ENCODE data around the gene KIF26B.
A peak's percentile ranks its signal among the peaks of the same experiment; 100 is the strongest.
"Not testable (repeated sequence)": the region's sequence is repeated elsewhere in the genome, so short reads cannot be mapped to it uniquely, and the experiment has no call there.

KIF26B gene

GRCh38 chr1:245319094-245319493 is 164.3 kb downstream of the KIF26B start:
- no peaks in the 10 kb centered on the region for H3K9me3 ChIP-seq (ENCODE audit: insufficient read depth, low read length)
- H3K27ac ChIP-seq (ENCODE audit: low read length): no peak overlapping the region
- TF ChIP-seq EZH2phosphoT487 (IDR thresholded peaks at IDR 0.05; ENCODE audit: low read depth): no peak
- TF ChIP-seq, protein P1, sequence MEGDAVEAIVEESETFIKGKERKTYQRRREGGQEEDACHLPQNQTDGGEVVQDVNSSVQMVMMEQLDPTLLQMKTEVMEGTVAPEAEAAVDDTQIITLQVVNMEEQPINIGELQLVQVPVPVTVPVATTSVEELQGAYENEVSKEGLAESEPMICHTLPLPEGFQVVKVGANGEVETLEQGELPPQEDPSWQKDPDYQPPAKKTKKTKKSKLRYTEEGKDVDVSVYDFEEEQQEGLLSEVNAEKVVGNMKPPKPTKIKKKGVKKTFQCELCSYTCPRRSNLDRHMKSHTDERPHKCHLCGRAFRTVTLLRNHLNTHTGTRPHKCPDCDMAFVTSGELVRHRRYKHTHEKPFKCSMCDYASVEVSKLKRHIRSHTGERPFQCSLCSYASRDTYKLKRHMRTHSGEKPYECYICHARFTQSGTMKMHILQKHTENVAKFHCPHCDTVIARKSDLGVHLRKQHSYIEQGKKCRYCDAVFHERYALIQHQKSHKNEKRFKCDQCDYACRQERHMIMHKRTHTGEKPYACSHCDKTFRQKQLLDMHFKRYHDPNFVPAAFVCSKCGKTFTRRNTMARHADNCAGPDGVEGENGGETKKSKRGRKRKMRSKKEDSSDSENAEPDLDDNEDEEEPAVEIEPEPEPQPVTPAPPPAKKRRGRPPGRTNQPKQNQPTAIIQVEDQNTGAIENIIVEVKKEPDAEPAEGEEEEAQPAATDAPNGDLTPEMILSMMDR (IDR thresholded peaks at IDR 0.05; ENCODE audit: low read depth, low read length): no peak
- H3K27me3 ChIP-seq (ENCODE audit: low read depth, low read length): peaks cover 38% of the 10 kb centered on the region
- no peaks in the 10 kb centered on the region for H3K79me2 ChIP-seq (ENCODE audit: low read length)
- H3K4me2 ChIP-seq (ENCODE audit: low read length): no peak overlapping the region
- H3K4me3 ChIP-seq (ENCODE audit: low read length): no peak overlapping the region
- no peak overlapping the region for H3K9ac ChIP-seq (ENCODE audit: low read length)
- no peaks in the 10 kb centered on the region for H4K20me1 ChIP-seq (ENCODE audit: insufficient read depth, low read length)
- no peak overlapping the region for H2AFZ ChIP-seq (ENCODE audit: low read depth, low read length)
- no peaks in the 10 kb centered on the region for H3K36me3 ChIP-seq (replicated peaks; ENCODE audit: low read depth, low read length)
- H3K4me1 ChIP-seq (ENCODE audit: low read length): no peaks in the 10 kb centered on the region

GRCh38 chr1:245322673-245323072 is 167.9 kb downstream of the KIF26B start:
- no peaks in the 10 kb centered on the region for H3K4me1 ChIP-seq (ENCODE audit: low read length)
- no peak overlapping the region for H3K27ac ChIP-seq (ENCODE audit: low read length)
- H3K9ac ChIP-seq (ENCODE audit: low read length): no peak overlapping the region
- H4K20me1 ChIP-seq (ENCODE audit: insufficient read depth, low read length): no peaks in the 10 kb centered on the region
- H3K27me3 ChIP-seq (ENCODE audit: low read depth, low read length): peaks cover 41% of the 10 kb centered on the region
- H2AFZ ChIP-seq (ENCODE audit: low read depth, low read length): no peak overlapping the region
- no peak overlapping the region for H3K4me2 ChIP-seq (ENCODE audit: low read length)
- no peaks in the 10 kb centered on the region for H3K79me2 ChIP-seq (ENCODE audit: low read length)
- TF ChIP-seq, protein P1 (IDR thresholded peaks at IDR 0.05; ENCODE audit: low read depth, low read length): peak; percentile 41
- TF ChIP-seq EZH2phosphoT487 (IDR thresholded peaks at IDR 0.05; ENCODE audit: low read depth): no peak
- no peaks in the 10 kb centered on the region for H3K36me3 ChIP-seq (replicated peaks; ENCODE audit: low read depth, low read length)
- H3K9me3 ChIP-seq (ENCODE audit: insufficient read depth, low read length): no peaks in the 10 kb centered on the region
- no peak overlapping the region for H3K4me3 ChIP-seq (ENCODE audit: low read length)

DNA sequence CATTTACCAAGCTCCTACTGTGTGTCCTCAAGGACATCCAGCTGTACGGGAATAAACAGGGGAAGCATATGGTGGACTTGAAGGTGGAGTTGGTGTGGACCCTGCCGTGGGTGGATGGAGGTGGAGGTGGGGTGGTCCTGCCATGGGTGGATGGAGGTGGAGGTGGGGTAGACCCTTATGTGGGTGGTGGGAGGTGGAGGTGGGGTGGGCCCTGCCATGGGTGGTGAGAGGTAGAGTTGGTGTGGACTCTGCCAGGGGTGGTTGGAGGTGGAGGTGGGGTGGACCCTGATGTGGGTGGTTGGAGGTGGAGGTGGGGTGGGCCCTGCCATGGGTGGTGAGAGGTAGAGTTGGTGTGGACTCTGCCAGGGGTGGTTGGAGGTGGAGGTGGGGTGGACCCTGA is 169.0 kb downstream of the KIF26B start:
- not testable (repeated sequence) for H3K27ac ChIP-seq (ENCODE audit: low read length); H3K4me2 ChIP-seq (ENCODE audit: low read length); H3K4me1 ChIP-seq (ENCODE audit: low read length); H2AFZ ChIP-seq (ENCODE audit: low read depth, low read length); H4K20me1 ChIP-seq (ENCODE audit: insufficient read depth, low read length); H3K9ac ChIP-seq (ENCODE audit: low read length); H3K4me3 ChIP-seq (ENCODE audit: low read length); H3K79me2 ChIP-seq (ENCODE audit: low read length); H3K9me3 ChIP-seq (ENCODE audit: insufficient read depth, low read length); H3K36me3 ChIP-seq (replicated peaks; ENCODE audit: low read depth, low read length)
- peaks cover 31% of the 10 kb centered on the region for H3K27me3 ChIP-seq (ENCODE audit: low read depth, low read length)

DNA sequence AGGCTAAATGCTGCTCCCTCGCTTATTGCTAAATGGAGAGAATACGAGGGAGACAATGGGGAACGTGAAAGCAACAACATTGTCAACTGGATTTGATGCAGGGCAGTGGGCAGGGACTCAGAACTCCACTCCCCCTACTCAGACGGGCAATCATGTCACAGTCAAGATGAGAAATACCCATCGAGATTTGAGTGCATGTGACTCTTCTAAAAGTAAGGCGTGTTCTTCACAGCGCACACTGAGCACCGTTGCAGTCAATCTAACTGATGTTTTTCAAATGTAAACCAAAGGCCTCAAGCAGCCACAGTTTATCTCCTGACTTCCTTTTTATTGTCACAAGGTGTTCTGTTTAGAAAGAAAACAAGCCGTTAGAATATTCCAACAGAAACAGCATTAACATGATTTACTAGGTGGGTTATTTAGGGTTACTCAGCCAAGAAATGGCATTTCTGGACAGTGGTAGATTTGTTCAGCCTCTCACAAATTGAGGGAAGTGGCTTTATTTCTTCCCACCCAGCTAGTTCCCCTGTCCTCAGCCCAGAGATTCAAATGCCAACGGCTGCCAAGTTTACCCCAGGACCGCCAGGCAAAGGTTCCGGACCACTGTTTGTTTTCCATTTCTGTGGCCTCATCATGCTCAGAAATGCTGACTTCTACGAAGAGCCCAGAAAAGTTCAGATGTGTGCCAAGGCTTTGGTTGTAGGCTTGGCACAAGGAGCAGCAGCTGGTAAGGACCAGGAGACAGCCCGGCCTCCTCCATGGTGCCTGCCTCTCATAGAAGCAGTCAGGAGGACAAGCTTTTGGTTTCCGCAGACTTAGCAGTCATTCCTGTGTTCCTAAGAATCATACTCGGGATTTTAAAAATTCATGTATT is 171.4 kb downstream of the KIF26B start:
- no peak overlapping the region for H3K9ac ChIP-seq (ENCODE audit: low read length)
- TF ChIP-seq EZH2phosphoT487 (IDR thresholded peaks at IDR 0.05; ENCODE audit: low read depth): no peak
- TF ChIP-seq, protein P1 (IDR thresholded peaks at IDR 0.05; ENCODE audit: low read depth, low read length): no peak

More for the DNA sequence above, 171.4 kb downstream of the KIF26B start:
- no peak overlapping the region for H3K27ac ChIP-seq (ENCODE audit: low read length)
- no peak overlapping the region for H3K4me2 ChIP-seq (ENCODE audit: low read length)
- H3K4me3 ChIP-seq (ENCODE audit: low read length): no peak overlapping the region
- H3K4me1 ChIP-seq (ENCODE audit: low read length): no peaks in the 10 kb centered on the region
- H3K9me3 ChIP-seq (ENCODE audit: insufficient read depth, low read length): no peaks in the 10 kb centered on the region
- no peaks in the 10 kb centered on the region for H4K20me1 ChIP-seq (ENCODE audit: insufficient read depth, low read length)
- H3K79me2 ChIP-seq (ENCODE audit: low read length): no peaks in the 10 kb centered on the region
- no peaks in the 10 kb centered on the region for H3K36me3 ChIP-seq (replicated peaks; ENCODE audit: low read depth, low read length)
- H2AFZ ChIP-seq (ENCODE audit: low read depth, low read length): no peak overlapping the region
- H3K27me3 ChIP-seq (ENCODE audit: low read depth, low read length): peaks cover 20% of the 10 kb centered on the region

Data from OCI-LY3 (cell line).